ENCODE results near the gene C1orf21.

C1orf21 gene

DNA sequence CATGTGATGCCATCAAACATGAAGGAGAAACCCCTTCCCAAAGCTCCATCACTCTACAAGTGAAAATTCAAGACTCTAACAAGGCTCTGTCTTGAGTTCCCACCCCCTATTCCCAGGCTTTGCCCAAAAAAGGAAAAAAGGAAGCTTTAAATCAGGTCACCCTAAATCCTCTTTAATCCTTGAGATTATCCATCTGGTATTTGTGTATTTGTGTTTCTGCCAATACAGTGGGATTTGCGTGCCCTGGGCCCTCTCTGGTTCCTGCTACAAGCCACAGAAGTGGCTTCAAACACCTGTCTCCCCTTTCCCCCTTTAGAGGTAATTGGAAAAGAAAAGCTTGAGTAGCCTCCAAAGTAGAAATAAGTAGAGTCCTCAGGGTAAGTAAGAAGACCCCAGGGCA, 247.5 kb downstream of the C1orf21 start:
- DNase-seq, result no peak

DNA sequence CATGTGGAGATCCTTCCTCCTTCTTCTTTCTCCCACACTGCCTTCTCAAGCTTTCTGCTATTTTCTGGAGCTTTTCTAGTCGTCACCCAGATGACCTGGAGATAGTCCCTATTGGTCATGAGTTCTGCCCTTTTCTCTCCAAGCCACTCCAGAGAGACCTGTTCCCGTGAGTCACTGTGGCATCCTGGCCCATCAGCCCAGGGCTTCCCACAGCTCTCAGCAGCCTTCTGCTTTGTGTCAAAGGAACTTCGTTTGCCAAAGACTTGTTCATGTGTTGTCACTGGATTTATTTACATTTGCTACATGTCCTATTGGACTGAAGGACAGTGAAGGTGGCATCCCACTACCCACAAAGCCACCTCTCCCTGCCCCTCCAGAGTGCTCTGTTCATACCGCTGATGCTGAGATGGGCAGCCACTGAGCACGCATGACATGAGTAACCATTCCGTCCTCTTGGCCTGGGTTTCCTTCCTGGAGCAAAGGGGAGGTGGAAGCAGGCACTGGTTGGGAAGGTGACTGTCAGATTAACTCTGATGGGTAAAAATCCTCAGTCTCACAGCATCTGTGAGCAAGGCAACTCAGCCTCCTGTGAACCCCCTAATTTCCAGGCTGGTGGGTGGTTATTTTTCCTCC, 248.6 kb downstream of the C1orf21 start:
- DNase-seq, result no peak

DNA sequence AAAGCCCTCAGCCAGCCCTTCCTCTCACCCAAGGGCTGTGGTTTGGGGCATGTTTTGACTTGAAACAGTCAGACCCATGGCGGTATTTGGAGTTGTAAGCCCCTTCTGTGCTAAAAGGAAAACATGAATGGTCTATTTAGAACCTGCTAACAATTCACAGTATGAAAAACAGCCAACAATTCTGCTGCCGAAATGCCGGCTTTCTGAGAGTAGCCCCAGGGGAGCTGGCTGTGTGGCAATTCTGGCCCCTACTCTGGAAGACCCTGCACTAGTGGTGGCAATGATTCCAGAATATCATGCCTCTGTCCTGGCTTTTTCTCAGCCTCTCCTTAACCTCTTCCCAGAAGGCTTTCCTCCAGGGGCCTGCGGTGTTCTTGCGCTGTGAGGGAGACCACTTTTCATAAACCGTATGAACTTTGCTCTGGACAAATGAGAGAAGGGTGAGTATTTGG, 249.2 kb downstream of the C1orf21 start:
- no peak for DNase-seq

DNA sequence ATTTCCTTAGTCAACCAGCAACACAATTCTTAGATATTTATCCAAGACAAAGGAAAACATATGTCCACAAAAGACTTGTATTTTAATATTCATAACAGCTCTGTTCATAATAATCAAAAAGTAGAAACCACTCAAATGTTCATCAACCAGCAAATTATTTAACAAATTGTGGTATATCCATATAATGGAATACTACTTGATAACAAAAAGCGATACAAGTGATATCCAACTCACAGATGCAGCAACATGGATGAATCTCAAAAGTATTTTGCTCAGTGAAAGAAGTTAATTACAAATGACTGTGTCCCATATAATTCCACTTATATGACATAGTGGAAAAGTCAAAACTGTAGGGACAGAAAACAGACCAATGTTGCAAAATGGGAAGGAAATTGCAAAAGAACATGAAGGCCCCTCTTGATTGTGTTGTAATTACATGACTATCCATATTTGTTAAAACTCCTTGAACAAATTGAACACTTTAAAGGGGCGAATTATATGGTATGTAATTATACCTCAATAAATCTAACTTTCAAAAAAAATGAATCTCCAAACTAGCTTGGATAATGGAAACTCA, 250.9 kb downstream of the C1orf21 start:
- no peak for DNase-seq

DNA sequence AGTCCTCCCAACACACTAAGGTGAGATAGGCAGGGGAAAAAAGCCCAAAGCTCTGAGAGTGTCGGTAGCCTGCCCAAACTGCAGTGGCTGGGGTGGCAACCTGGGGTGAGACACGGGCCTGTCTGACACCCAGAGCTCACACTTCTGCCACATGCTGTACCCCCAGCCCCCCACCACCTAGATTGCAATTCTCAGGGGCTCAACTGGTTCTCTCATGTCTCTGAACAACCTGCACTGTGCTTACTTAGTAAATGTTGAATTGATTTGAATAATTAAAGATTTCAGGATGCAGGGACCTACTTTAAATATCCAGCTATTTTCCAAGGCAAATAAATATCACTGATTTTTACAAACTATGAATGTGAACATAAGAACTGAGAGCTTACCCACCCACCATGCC, 252.4 kb downstream of the C1orf21 start:
- DNase-seq, result no peak

DNA sequence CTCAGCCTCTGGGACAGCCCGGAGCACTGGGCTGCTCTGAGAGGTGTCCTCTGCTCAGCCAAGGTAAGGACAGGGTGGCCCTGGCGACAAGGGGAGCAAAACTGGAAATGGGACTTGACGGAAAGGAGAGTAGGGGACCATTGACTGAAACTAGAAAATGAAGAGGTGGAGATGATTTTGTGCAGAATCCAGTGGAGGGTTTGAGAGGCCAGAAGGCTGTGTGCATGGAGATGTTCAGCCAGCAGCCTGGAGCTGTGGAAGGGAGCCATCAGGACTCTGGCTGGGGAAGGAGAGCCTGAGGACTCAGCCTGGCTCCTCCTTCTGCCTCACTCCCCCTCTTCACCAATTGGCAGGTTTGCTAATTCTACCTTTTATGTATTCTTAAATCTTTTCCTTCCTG, 253.7 kb downstream of the C1orf21 start:
- DNase-seq, result no peak

DNA sequence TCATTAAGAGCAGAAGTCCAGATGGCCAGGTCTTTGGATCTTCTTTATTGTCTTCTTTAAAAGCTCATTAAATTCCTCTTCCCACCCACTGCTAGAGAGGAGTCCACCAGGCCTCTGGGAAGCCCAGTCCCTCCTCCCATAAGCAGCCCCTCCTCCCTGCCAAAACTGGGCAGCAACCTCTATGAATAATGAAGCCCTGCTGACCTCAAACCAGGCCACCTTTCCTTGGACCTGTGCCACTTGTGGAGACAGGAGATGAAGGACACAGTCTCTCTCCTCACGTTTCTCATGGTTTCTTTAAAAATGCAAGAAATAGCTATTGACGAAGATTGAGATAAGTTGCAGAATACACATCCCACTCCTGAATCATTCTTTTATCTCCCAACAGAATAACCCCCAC, 255.1 kb downstream of the C1orf21 start:
- DNase-seq, result no peak

DNA sequence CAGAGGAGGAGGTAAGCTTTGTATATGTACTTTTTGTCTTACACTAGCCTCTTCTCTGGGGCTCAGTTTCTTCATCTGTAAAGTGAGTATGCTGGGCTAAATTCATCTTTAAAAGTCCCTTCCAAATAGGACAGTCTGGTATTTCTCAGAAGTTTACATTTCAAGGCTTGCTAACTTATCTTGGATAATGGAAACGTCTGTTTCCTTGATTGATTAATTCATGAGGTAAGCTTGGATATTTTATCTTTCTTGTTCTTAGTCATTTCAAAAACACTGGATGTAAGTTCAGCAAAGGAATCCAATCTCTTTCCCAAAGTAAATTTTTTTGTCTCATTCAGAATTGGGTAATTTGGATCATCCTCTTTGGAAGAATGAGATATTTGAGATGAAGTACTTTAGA, 256.8 kb downstream of the C1orf21 start:
- no peak for DNase-seq

DNA sequence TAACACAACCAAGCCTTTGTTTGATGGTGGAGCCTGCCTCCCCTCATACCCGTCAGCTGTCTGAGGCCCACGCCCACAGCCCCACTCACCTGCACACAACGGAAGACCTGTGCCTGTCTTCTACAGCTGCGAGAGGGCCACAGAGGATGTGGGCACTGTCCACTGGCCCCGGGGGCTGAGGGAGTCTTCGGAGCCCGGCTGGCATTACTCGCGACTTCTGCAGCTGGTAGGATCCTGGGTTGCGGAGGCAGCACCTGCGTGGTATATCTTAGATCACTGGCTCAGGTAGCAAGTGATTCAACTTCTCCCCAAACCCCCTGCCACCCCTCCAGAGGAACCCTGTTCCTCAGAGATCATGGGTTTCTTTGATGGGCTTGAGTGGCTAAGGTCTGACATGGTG, 257.9 kb downstream of the C1orf21 start:
- DNase-seq, result no peak

DNA sequence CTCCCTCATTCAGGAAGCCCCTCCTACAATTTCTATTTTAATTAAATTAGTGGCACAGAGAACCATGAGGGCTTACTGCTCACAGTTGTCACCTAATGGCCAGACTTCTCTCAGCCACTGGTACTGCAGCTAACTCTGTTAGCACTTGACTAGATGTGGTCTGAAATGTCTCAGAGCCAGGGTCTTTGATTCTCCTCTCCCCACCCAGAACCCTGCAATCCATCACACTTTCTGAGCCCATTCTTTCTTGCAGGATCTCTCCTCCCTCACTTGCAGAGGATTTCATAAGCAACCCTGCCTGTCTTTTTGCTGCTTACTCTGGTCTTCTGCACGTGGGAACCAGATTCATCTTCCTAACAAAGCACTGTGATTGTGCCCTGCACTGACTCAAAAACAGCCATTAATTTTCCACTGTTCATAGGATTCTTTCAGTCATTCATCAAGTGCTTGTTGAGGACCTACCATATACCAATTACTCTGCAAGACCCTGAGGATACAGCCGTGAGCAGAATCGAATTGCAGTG, 259.4 kb downstream of the C1orf21 start:
- DNase-seq, result no peak

DNA sequence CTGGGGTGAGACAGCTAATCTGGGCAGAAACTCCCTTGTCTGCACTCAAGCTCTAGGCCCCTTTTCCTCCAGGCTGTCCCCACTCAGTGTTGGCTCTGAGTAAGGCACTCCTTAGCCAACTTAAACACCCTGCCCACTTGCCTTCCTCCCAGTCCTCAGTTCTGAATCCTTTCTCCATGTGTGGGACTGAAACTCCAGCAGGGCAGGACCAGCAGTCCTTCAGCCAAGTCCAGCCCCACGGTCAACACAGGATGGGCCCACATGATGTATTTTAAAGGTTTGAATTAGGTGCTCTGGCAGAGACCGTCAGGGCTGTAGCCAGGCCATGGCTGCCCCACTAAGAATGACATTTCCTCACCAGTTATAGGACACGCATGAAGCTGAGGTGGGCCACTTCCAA, 260.0 kb downstream of the C1orf21 start:
- no peak for DNase-seq

DNA sequence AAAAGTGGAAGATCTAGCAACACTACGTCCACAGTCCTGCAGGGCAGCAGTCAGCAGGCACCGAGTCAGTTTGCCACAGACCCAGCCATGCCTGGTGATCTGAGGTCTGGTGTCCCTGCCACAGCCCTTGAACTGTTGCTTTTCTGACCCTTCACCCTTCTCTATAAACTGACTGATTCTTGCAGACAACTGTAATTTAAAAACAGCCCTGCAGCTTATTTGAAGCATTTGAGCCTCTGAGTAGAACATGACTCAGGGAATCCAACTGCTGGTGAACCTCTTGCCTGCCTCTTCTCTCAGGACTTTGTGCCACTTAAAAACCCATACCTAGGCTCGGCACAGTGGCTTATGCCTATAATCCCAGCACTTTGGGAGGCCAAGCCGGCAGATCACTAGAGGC, 260.6 kb downstream of the C1orf21 start:
- DNase-seq, result no peak

DNA sequence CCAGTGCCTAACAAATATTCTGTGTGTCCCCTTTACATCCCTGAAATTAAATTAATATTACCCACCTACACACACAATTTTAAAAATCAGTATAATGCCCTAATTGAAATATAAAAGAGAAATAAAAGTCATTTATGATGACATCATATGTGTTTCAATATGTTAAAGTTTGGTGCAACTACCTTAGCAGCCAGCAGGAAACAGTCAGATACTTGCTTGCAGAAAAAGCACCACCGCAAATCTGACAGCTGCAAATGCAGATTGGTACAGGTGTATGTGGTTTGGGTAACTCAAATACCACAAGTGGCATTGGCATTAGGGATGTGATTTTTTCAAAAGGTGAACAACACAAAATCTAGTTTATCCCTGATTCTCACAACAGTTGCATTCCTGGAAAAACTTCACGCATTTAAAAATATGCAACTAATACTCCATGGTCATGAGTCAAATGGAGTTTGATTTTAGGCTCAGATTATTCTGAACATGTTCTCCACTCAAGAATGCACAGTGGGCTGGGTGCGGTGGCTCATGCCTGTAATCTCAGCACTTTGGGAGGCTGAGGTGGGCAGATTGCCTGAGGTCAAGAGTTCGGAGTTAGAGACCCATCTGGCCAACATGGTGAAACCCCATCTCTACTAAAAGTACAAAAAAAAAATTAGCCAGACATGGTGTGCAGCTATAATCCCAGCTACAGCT, 261.5 kb downstream of the C1orf21 start:
- DNase-seq, result no peak

DNA sequence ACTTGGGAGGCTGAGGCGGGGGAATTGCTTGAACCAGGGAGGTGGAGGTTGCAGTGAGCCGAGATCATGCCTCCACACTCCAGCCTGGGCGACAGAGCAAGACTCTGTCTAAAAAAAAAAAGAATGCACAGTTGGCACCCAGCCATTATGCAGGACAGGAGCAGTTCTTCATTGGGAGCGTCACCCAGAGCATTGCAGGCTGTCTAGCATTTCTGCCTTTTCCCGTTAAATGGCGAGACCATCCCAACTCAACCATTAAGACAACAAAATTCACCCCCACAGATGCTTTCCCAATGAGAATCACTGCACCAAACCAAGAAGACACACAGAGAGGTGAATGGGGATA, 262.0 kb downstream of the C1orf21 start:
- no peak for DNase-seq

DNA sequence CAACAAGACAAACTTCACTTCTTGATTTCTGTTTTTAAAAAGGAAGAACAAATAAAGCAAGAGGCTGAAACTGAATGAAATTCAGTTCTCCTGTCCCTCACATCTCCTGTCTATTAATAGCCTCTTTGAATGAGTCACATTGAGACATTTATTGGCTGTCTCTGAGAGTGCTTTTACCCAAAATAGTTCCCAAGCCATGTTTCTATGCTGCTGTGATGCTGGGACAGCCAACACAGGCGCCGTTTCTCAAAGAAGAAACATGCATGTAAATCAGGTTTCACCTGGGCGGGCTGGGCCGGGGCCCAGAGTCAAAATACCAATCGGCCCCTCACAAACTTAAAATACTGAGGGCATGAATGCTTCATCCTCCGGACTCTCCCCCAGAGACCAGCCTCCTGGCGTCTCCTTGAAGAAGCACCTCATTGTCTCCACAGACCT, 262.6 kb downstream of the C1orf21 start:
- DNase-seq, result peak; percentile 28

DNA sequence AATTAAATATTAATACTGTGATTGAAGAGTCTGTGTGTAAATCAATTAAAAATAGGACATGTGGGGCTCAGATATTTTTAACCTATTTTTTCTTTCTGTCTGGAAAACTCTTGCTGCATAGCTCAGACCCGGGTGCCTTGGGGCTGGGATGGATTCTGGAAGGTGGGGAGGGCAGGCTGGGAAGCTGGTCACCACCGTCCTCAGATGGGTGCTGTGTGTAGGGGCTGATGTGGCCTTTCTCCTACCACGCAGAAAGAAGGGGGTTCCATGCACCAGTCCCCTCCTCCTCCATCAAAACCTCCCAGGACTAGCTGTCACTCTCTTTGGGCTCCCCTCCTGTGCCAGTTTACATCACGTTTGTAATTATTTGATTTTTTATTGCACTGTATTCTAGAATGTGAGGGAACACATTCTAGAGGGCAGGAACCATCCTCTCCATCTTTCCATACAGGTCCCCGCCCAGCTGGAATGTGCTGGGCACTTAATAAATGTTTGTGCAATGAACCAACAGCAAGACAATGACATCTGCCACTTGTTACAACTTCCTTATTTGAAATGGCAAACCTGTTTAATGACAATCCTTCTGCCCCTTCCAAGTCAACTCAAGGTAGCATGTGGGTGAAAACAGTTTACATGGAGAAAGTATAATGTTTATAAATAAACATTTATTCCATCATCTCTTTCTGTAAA, 263.5 kb downstream of the C1orf21 start:
- DNase-seq, result no peak

DNA sequence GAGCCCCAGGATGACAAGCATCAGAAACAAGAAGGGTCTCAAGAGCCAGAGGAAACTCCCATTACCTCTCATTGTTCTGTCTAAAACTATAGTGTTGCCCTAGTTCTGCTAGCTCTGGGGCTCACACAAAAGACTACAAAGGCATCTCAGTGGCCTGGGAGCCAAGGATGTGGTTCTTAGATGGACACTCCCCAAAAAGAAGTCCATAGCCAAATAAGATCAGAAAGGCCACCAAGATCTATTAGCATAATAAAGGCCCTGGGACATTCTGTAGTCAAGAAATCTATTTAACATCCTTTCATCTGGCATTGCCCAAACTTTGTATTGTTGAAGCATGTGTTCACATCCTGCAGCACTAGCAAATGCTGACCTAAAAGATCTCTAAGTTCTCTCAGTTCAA, 268.4 kb downstream of the C1orf21 start:
- no peak for DNase-seq

DNA sequence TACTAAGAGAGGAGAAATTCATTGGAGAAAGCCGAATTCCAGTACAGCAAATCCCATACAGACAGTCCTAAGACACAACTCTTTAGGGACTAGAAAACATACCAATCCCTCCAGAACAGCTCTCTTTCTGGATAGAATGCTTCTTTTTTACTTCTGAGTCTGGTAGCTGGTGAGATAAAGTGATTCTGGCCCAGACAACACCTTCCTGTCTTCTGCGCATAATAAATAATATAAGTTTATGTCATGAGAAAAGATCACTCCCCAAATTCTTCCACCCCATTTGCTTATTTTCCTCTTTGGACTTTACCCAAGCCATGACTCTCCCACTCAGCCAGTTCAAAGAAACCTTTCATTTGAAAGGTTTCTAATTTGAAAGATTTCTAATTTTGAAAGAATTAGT, 269.4 kb downstream of the C1orf21 start:
- DNase-seq, result no peak

DNA sequence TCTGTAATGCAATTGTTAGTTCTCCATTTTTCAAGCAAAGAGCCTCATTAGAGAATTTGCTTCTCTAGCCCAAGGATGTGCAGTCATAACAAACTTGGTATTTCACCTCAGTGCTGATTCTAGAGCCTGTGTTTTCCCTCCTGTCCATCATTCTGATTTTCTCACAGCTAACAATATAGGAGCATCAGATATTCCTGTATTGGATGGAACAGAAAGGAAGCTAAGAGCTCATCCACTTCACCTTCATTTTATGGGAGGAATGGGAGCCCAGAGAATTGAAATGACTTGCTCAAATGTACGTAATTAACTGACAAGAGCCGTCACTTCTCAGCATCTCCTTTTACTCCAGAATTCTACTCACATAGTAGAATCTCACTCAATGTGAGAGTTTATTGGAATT, 271.2 kb downstream of the C1orf21 start:
- DNase-seq, result no peak

DNA sequence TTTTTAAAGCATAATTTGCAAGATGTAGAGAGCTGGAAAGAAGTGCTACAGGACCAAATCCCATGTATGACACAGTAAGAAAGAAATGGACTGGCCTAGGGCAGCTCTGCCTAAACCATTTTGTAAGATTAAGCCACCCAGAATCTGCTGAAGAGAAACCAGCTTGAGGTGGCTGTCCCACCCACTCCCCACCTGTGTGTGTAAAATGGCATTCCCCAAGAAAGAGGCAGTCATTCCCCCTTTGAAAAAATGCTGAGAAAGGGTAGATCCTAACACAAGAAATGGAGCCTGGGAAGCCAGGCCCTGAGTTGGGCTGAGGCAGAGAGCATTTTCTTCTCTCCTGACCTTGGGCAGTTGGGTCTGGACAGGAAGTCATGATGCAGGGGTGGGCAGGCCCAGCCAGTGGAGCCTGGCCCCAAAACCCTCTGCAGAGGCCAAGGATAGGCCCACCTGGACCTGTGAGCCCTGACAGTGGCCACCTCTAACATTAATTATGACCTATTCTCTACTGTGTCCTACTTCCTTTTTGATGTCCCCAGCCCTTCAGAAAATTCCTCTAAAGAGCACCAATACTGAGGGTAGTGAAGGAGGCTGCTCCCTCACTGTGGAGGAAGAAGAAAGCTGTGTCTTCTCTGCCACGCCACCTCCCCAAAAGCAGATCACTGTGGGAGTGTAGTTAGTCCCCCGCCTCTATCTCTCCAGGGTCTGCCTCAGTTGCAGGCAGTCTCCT, 273.8 kb downstream of the C1orf21 start:
- no peak for DNase-seq

DNA sequence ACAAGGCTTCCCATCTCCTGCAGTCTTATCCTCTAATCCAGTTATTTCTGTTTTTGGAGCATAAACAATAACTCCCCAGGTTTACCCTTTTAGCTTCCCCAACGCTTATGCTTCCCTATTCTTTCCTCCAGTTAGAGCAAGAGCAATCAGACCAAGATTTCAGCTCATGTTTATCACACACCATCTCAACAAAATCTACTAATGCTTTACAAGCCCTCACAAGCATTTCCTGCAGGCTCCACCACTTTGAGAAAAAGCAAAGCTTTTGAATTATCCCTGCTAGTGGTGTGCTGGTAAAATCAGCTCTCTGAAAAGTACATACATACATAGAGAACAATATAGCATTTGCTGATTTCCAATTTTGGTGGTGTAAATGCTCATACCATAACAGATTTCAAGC, 275.0 kb downstream of the C1orf21 start:
- DNase-seq, result no peak

DNA sequence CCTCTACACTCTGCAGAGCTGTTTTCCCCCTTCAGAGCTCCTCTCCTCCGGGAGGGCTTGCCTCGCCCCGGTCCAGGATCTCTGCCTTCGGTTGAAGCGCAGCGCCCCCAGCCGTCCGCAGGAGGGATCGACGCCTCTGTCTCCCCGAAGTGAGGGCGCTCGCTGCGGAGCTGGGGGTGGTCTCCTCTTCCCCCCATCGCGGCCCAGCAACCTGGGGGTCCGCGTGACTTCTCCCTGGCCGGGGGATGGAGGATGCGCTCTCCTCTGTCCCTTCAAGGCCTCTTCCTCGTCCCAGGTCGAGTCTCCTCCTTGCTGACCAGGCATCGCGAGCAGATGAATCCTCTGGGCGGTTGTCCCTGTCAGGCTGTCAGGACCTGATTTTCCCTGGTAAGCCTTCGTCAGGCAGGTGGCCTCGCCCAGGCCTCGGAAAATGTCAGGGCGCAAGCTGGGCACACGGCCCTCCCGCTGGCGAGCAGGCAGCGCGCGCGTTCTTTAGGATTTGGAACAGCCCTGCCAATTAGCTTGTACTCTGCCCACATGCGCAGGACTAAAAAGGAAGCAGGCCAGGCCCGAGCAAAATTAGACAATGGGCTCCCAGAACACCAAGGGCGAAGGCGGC, 277.3 kb downstream of the C1orf21 start:
- peak; percentile 61 for DNase-seq

All from fibroblast of skin of abdomen (primary cell).